ENCODE measurements around the gene ANKRD13C. TPM values are rescaled to one million over a fixed set of nuclear protein-coding genes. Genes with fewer than 3 reads are reported as not detected.

ANKRD13C gene
- polyA plus RNA-seq, 1 of the 3 experiments (the other 2 are of a cell fraction), result 5.2 TPM

DNA sequence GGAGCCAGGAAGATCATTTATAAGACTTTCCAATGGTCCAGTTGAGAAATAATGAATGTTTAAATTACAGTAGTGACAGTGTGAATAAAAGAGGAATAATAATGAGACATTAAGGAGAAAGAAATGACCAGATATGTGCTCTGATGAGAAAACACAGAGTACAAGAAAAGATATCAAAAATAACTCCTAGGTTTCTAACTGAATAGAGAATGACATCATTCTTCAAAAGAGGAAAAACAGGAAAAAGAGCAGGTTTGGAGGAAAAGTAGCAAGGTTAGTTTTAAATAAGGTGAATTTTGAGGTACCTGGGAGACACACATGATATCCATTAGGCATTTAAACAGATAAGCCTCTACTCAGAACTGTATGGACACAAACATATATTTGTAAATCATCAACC, 55.0 kb downstream of the ANKRD13C start:
- CTCF ChIA-PET, result no interaction called here
- no peak overlapping the region for H3K4me2 ChIP-seq
- H3K27me3 ChIP-seq (ENCODE audit: insufficient read depth), result no peaks in the 10 kb centered on the region
- no peaks in the 10 kb centered on the region; the same call in 1 of the 2 replicates for H3K79me2 ChIP-seq (ENCODE audit: insufficient read depth)
- H3K9me2 ChIP-seq, result no peaks in the 10 kb centered on the region
- TF ChIP-seq, protein P1, sequence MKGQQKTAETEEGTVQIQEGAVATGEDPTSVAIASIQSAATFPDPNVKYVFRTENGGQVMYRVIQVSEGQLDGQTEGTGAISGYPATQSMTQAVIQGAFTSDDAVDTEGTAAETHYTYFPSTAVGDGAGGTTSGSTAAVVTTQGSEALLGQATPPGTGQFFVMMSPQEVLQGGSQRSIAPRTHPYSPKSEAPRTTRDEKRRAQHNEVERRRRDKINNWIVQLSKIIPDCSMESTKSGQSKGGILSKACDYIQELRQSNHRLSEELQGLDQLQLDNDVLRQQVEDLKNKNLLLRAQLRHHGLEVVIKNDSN (IDR thresholded peaks at IDR 0.05; ENCODE audit: borderline replicate concordance, low read depth), result no peak
- TF ChIP-seq RAD21 (IDR thresholded peaks at IDR 0.05; ENCODE audit: low read length) (no peak), MEF2A (IDR thresholded peaks at IDR 0.05; ENCODE audit: borderline replicate concordance, low read depth) (no peak), SIN3A (IDR thresholded peaks at IDR 0.05; ENCODE audit: borderline replicate concordance, low read depth, low read length) (no peak), MAX (IDR thresholded peaks at IDR 0.05; ENCODE audit: low read depth) (no peak), YY1 (IDR thresholded peaks at IDR 0.05; ENCODE audit: low read depth) (no peak), EZH2phosphoT487 (IDR thresholded peaks at IDR 0.05; ENCODE audit: borderline replicate concordance, low read depth) (no peak), RXRA (IDR thresholded peaks at IDR 0.05; ENCODE audit: borderline replicate concordance, low read depth) (no peak), RFX5 (IDR thresholded peaks at IDR 0.05; ENCODE audit: low read length) (no peak), FOSL2 (IDR thresholded peaks at IDR 0.05; ENCODE audit: borderline replicate concordance, low read depth) (no peak), CHD2 (IDR thresholded peaks at IDR 0.05; ENCODE audit: low read length, partially characterized antibody) (no peak), FOXJ3 (CRISPR knock-in tag; IDR thresholded peaks at IDR 0.05) (no peak)
- TF ChIP-seq, protein P2, sequence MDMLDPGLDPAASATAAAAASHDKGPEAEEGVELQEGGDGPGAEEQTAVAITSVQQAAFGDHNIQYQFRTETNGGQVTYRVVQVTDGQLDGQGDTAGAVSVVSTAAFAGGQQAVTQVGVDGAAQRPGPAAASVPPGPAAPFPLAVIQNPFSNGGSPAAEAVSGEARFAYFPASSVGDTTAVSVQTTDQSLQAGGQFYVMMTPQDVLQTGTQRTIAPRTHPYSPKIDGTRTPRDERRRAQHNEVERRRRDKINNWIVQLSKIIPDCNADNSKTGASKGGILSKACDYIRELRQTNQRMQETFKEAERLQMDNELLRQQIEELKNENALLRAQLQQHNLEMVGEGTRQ (IDR thresholded peaks at IDR 0.05; ENCODE audit: borderline replicate concordance, low read depth, low read length), result no peak
- no peaks in the 10 kb centered on the region for H3K4me1 ChIP-seq (ENCODE audit: control insufficient read depth in 1 of 2, insufficient read depth in 2 of 2, low read depth in 1 of 2, low read length in 1 of 2)
- no peak for DNase-seq
- H3K36me3 ChIP-seq (replicated peaks in 1 of 2; ENCODE audit: control insufficient read depth in 1 of 2, insufficient read depth in 2 of 2, low read length in 1 of 2), result peaks cover 21 to 38% of the 10 kb centered on the region in 2 experiments
- POLR2A ChIA-PET, result no interaction called here
- H3K9ac ChIP-seq, result no peak overlapping the region
- no peaks in the 10 kb centered on the region for H3K9me3 ChIP-seq
- no peaks in the 10 kb centered on the region for H3F3A ChIP-seq (replicated peaks; ENCODE audit: insufficient read depth)
- H2AFZ ChIP-seq (ENCODE audit: low read depth), result no peak overlapping the region
- no peak overlapping the region for H3K4me3 ChIP-seq (ENCODE audit: low read depth in 2 of 2, low read length in 1 of 2)
- H4K20me1 ChIP-seq (ENCODE audit: insufficient read depth), result no peaks in the 10 kb centered on the region
- no peak overlapping the region for H3K27ac ChIP-seq (ENCODE audit: low read depth in 2 of 2, low read length in 1 of 2)

DNA sequence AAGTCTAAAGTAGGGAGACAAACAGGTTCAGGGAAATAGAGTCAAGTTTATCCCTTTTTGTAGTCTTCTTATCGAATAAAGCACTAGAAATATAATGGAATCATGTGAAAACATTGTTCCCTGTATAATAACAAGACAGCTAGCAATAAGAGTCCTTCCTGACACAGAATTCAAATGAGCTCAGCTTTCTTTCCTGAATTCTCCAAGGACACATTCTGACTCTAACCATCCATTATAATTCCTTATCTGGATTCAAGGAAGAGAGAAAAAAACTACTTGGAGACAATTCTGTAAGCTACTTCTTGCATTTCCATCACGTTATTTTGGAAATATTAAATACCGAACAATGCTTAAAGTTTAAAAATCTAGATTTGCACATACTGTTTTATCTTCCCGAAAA, 58.8 kb downstream of the ANKRD13C start:
- no peak overlapping the region for H3K4me3 ChIP-seq (ENCODE audit: low read depth in 2 of 2, low read length in 1 of 2)
- no peak overlapping the region for H3K9ac ChIP-seq
- H3K36me3 ChIP-seq (replicated peaks in 1 of 2; ENCODE audit: control insufficient read depth in 1 of 2, insufficient read depth in 2 of 2, low read length in 1 of 2), result peaks cover 43 to 54% of the 10 kb centered on the region in 2 experiments
- H3K27ac ChIP-seq (ENCODE audit: low read depth in 2 of 2, low read length in 1 of 2), result no peak overlapping the region
- no peak overlapping the region for H3K4me2 ChIP-seq
- H3K4me1 ChIP-seq (ENCODE audit: control insufficient read depth in 1 of 2, insufficient read depth in 2 of 2, low read depth in 1 of 2, low read length in 1 of 2), result no peaks in the 10 kb centered on the region
- CTCF ChIA-PET, result no interaction called here
- H3K9me3 ChIP-seq, result no peaks in the 10 kb centered on the region
- POLR2A ChIA-PET, result no interaction called here
- TF ChIP-seq NFIC (IDR thresholded peaks at IDR 0.05; ENCODE audit: borderline replicate concordance) (no peak), TEAD4 (IDR thresholded peaks at IDR 0.05; ENCODE audit: borderline replicate concordance, insufficient read depth) (no peak), RCOR1 (IDR thresholded peaks at IDR 0.05; ENCODE audit: low read length) (no peak), FOXJ3 (CRISPR knock-in tag; IDR thresholded peaks at IDR 0.05) (no peak), EP300 (IDR thresholded peaks at IDR 0.05; ENCODE audit: borderline replicate concordance in 1 of 2, low read depth in 1 of 2, low read length in 1 of 2) (no peak), MAX (IDR thresholded peaks at IDR 0.05; ENCODE audit: low read depth) (no peak), RFX5 (IDR thresholded peaks at IDR 0.05; ENCODE audit: low read length) (no peak), ELF1 (IDR thresholded peaks at IDR 0.05) (no peak), PBX3 (IDR thresholded peaks at IDR 0.05) (no peak)
- TF ChIP-seq, protein P3, sequence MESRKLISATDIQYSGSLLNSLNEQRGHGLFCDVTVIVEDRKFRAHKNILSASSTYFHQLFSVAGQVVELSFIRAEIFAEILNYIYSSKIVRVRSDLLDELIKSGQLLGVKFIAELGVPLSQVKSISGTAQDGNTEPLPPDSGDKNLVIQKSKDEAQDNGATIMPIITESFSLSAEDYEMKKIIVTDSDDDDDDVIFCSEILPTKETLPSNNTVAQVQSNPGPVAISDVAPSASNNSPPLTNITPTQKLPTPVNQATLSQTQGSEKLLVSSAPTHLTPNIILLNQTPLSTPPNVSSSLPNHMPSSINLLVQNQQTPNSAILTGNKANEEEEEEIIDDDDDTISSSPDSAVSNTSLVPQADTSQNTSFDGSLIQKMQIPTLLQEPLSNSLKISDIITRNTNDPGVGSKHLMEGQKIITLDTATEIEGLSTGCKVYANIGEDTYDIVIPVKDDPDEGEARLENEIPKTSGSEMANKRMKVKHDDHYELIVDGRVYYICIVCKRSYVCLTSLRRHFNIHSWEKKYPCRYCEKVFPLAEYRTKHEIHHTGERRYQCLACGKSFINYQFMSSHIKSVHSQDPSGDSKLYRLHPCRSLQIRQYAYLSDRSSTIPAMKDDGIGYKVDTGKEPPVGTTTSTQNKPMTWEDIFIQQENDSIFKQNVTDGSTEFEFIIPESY (IDR thresholded peaks at IDR 0.05; ENCODE audit: borderline replicate concordance, low read depth), result no peak
- TF ChIP-seq, protein P1 (IDR thresholded peaks at IDR 0.05; ENCODE audit: borderline replicate concordance, low read depth), result no peak
- no peaks in the 10 kb centered on the region for H3K9me2 ChIP-seq
- H3K79me2 ChIP-seq (ENCODE audit: insufficient read depth), result no peaks in the 10 kb centered on the region; the same call in 1 of the 2 replicates
- no peaks in the 10 kb centered on the region for H4K20me1 ChIP-seq (ENCODE audit: insufficient read depth)
- no peaks in the 10 kb centered on the region for H3K27me3 ChIP-seq (ENCODE audit: insufficient read depth)
- DNase-seq, result no peak
- H3F3A ChIP-seq (replicated peaks; ENCODE audit: insufficient read depth), result peaks cover 13% of the 10 kb centered on the region
- no peak overlapping the region for H2AFZ ChIP-seq (ENCODE audit: low read depth)
- 96% methylated on average over 4 of the region's 4 CpGs for WGBS (ENCODE audit: low lambda C conversion rate)
